ENCODE results near the gene ZMYND11. TPM values are rescaled to one million over a fixed set of nuclear protein-coding genes. Genes with fewer than 3 reads are reported as not detected.

ZMYND11 gene
- polyA plus RNA-seq, 2 of the 4 experiments (the other 2 are of a cell fraction) = 47.7 to 99.7 TPM

- no peak overlapping the region for H3K4me3 ChIP-seq
- ATAC-seq (no peak), FAIRE-seq (no peak), DNase-seq (ENCODE audit: low read depth in 1 of 2, low spot score in 1 of 2) (no peak)
- WGBS (ENCODE audit: missing lambda C conversion rate) = 91% methylated on average over 8 of the region's 9 CpGs
- H3K9me3 ChIP-seq = no peaks in the 10 kb centered on the region
- TF ChIP-seq MYC (IDR thresholded peaks at IDR 0.05; ENCODE audit: borderline replicate concordance, low read length) (no peak), ZC3H11A (IDR thresholded peaks at IDR 0.05) (no peak), ATOH8 (CRISPR knock-in tag; IDR thresholded peaks at IDR 0.05; ENCODE audit: low read depth) (no peak), BCL3 (IDR thresholded peaks at IDR 0.05) (no peak), TP53 (CRISPR knock-in tag; IDR thresholded peaks at IDR 0.05) (no peak), GATA3 (IDR thresholded peaks at IDR 0.05; ENCODE audit: borderline replicate concordance) (no peak), PHF8 (IDR thresholded peaks at IDR 0.05; ENCODE audit: borderline replicate concordance, low read depth) (no peak), ZNF302 (CRISPR knock-in tag; IDR thresholded peaks at IDR 0.05) (no peak), EP300 (IDR thresholded peaks at IDR 0.05) (no peak), EHF (CRISPR knock-in tag; IDR thresholded peaks at IDR 0.05) (no peak), HDAC2 (IDR thresholded peaks at IDR 0.05) (no peak), ZFP36 (IDR thresholded peaks at IDR 0.05; ENCODE audit: borderline replicate concordance, partially characterized antibody) (no peak), EHMT2 (IDR thresholded peaks at IDR 0.05; ENCODE audit: low read depth) (no peak), KDM1A (IDR thresholded peaks at IDR 0.05; ENCODE audit: low read depth) (no peak), HEYL (CRISPR knock-in tag; IDR thresholded peaks at IDR 0.05) (no peak), RCOR1 (IDR thresholded peaks at IDR 0.05; ENCODE audit: low read depth, low read length) (no peak), MAZ (IDR thresholded peaks at IDR 0.05; ENCODE audit: borderline replicate concordance, low read depth, low read length) (no peak), NFE2L2 (conservative IDR thresholded peaks at IDR 0.05; ENCODE audit: low read length) (no peak)
- TF ChIP-seq, protein P1, sequence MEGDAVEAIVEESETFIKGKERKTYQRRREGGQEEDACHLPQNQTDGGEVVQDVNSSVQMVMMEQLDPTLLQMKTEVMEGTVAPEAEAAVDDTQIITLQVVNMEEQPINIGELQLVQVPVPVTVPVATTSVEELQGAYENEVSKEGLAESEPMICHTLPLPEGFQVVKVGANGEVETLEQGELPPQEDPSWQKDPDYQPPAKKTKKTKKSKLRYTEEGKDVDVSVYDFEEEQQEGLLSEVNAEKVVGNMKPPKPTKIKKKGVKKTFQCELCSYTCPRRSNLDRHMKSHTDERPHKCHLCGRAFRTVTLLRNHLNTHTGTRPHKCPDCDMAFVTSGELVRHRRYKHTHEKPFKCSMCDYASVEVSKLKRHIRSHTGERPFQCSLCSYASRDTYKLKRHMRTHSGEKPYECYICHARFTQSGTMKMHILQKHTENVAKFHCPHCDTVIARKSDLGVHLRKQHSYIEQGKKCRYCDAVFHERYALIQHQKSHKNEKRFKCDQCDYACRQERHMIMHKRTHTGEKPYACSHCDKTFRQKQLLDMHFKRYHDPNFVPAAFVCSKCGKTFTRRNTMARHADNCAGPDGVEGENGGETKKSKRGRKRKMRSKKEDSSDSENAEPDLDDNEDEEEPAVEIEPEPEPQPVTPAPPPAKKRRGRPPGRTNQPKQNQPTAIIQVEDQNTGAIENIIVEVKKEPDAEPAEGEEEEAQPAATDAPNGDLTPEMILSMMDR (IDR thresholded peaks at IDR 0.05) = no peak
- TF ChIP-seq, protein P2, sequence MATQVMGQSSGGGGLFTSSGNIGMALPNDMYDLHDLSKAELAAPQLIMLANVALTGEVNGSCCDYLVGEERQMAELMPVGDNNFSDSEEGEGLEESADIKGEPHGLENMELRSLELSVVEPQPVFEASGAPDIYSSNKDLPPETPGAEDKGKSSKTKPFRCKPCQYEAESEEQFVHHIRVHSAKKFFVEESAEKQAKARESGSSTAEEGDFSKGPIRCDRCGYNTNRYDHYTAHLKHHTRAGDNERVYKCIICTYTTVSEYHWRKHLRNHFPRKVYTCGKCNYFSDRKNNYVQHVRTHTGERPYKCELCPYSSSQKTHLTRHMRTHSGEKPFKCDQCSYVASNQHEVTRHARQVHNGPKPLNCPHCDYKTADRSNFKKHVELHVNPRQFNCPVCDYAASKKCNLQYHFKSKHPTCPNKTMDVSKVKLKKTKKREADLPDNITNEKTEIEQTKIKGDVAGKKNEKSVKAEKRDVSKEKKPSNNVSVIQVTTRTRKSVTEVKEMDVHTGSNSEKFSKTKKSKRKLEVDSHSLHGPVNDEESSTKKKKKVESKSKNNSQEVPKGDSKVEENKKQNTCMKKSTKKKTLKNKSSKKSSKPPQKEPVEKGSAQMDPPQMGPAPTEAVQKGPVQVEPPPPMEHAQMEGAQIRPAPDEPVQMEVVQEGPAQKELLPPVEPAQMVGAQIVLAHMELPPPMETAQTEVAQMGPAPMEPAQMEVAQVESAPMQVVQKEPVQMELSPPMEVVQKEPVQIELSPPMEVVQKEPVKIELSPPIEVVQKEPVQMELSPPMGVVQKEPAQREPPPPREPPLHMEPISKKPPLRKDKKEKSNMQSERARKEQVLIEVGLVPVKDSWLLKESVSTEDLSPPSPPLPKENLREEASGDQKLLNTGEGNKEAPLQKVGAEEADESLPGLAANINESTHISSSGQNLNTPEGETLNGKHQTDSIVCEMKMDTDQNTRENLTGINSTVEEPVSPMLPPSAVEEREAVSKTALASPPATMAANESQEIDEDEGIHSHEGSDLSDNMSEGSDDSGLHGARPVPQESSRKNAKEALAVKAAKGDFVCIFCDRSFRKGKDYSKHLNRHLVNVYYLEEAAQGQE (IDR thresholded peaks at IDR 0.05) = no peak
- H3K4me1 ChIP-seq = no peaks in the 10 kb centered on the region
- ChIA-PET CTCF (no interaction called here), POLR2A (no interaction called here)
- no peak overlapping the region for H3K27ac ChIP-seq
- no peak overlapping the region for H3K4me2 ChIP-seq
These were observed 154.3 kb downstream of the ZMYND11 start for GRCh38 chr10:289581-289980.

Data from A549 (cell line).